MCF 10A (cell line): ENCODE measurements around the gene DIP2A. TPM values are rescaled to one million over a fixed set of nuclear protein-coding genes. Genes with fewer than 3 reads are reported as not detected.

ENCODE experiments used
- BruUV-seq: library from RNA; stranded (reverse); fragments of 400-500 nt; replicated peaks from 2 replicates; lab custom pipeline; 2021; lab: Mats Ljungman, UMichigan
- CTCF ChIA-PET: fragments of 300-600 bp; sonication (Branson Sonifier 250); formaldehyde crosslinking; extraction: SDS; loops from one replicate; lab custom pipeline; 2021; ENCODE audit warnings: antibody characterized with exemption, inconsistent platforms; lab: Yijun Ruan, JAX
- POLR2A ChIA-PET: fragments of 300-600, 350-650 bp; sonication (Branson Sonifier 250); formaldehyde crosslinking; extraction: SDS; loops from one replicate; lab custom pipeline; 2020; ENCODE audit warnings: antibody characterized with exemption, inconsistent platforms; lab: Yijun Ruan, JAX
- DNase-seq: peaks from one replicate; pipeline ENCODE4 v3.0.0-alpha.2; 2018; ENCODE audit not compliant: unreplicated experiment
- H3K27ac Mint-ChIP-seq: one replicate; pipeline ENCODE4 v1.8.0; 2022; ENCODE audit warnings: mild to moderate bottlenecking, low read depth, mixed read lengths; ENCODE audit not compliant: unreplicated experiment
- H3K27me3 Mint-ChIP-seq: one replicate; pipeline ENCODE4 v1.8.0; 2022; ENCODE audit warnings: mixed read lengths; ENCODE audit not compliant: insufficient read depth, unreplicated experiment
- H3K36me3 Mint-ChIP-seq: one replicate; pipeline ENCODE4 v1.8.0; 2022; ENCODE audit warnings: mild to moderate bottlenecking, moderate library complexity, mixed read lengths; ENCODE audit not compliant: insufficient read depth, unreplicated experiment
- H3K4me1 Mint-ChIP-seq: one replicate; pipeline ENCODE4 v1.8.0; 2022; ENCODE audit warnings: mixed read lengths; ENCODE audit not compliant: insufficient read depth, unreplicated experiment
- H3K4me3 Mint-ChIP-seq: one replicate; pipeline ENCODE4 v1.8.0; 2022; ENCODE audit warnings: mild to moderate bottlenecking, moderate library complexity, mixed read lengths; ENCODE audit not compliant: unreplicated experiment
- H3K9me3 Mint-ChIP-seq: one replicate; pipeline ENCODE4 v1.8.0; 2022; ENCODE audit warnings: mixed read lengths; ENCODE audit not compliant: unreplicated experiment
- CTCF ChIP-seq: fragments of 200-600 bp; IDR thresholded peaks from one replicate; pipeline ENCODE4 v1.8.0; 2022; ENCODE audit warnings: antibody characterized with exemption, mild to moderate bottlenecking; ENCODE audit not compliant: unreplicated experiment
- intact Hi-C: fragments of 100-400 bp; cut with micrococcal nuclease; formaldehyde crosslinking; loops from 2 replicates; pipeline ENCODE4 v1.14.1; 2022
- total RNA-seq: library from RNA; stranded (reverse); gene quantifications from 2 replicates; pipeline ENCODE4 v1.2.3, GENCODE V29; 2022

The DIP2A gene
- total RNA-seq, 1 experiment from 2014 or later: 39.6 TPM

- Mint-ChIP-seq H3K36me3 (peaks cover 6% of the 10 kb centered on the region), H3K9me3 (no peaks in the 10 kb centered on the region), H3K4me3 (no peak overlapping the region), H3K27me3 (peaks cover 60% of the 10 kb centered on the region), H3K27ac (no peak overlapping the region), H3K4me1 (no peaks in the 10 kb centered on the region)
- ChIA-PET CTCF (interaction anchor here (0.6 to 0.7 kb wide), 2 partner anchors 18 to 136 kb away, joined by 3 to 8 read pairs; no protein-coding TSS in a partner anchor), POLR2A (no interaction called here)
- BruUV-seq: no TSS peak
- TF ChIP-seq CTCF: no peak
- intact Hi-C loops: no loop called here
- no peak for DNase-seq
Measured at GRCh38 chr21:46613391-46613790, 154.7 kb downstream of the DIP2A start.

GRCh38 chr21:46616050-46616449 is 157.4 kb downstream of the DIP2A start:
- BruUV-seq: no TSS peak
- Mint-ChIP-seq H3K27ac (no peak overlapping the region), H3K4me3 (no peak overlapping the region), H3K9me3 (no peaks in the 10 kb centered on the region), H3K36me3 (peaks cover 6% of the 10 kb centered on the region), H3K4me1 (no peaks in the 10 kb centered on the region), H3K27me3 (peaks cover 63% of the 10 kb centered on the region)
- TF ChIP-seq CTCF: no peak
- DNase-seq: no peak
- intact Hi-C loops: no loop called here
- CTCF ChIA-PET: no interaction called here
- POLR2A ChIA-PET: no interaction called here

GRCh38 chr21:46616656-46617055 is 158.0 kb downstream of the DIP2A start:
- no peaks in the 10 kb centered on the region for H3K4me1 Mint-ChIP-seq
- H3K27me3 Mint-ChIP-seq: peaks cover 63% of the 10 kb centered on the region
- CTCF ChIA-PET: no interaction called here
- intact Hi-C loops: no loop called here
- TF ChIP-seq CTCF: no peak
- BruUV-seq: no TSS peak
- DNase-seq: no peak
- H3K9me3 Mint-ChIP-seq: no peaks in the 10 kb centered on the region
- POLR2A ChIA-PET: no interaction called here
- H3K27ac Mint-ChIP-seq: no peak overlapping the region
- peaks cover 6% of the 10 kb centered on the region for H3K36me3 Mint-ChIP-seq
- no peak overlapping the region for H3K4me3 Mint-ChIP-seq

GRCh38 chr21:46617267-46618051 is 158.8 kb downstream of the DIP2A start:
- CTCF ChIA-PET: no interaction called here
- H3K27ac Mint-ChIP-seq: no peak overlapping the region
- BruUV-seq: no TSS peak
- no peak overlapping the region for H3K4me3 Mint-ChIP-seq
- no peaks in the 10 kb centered on the region for H3K4me1 Mint-ChIP-seq
- peaks cover 6% of the 10 kb centered on the region for H3K36me3 Mint-ChIP-seq
- POLR2A ChIA-PET: interaction anchor here (0.9 kb wide), 2 partner anchors 17 to 18 kb away, joined by 3 to 5 read pairs; partner anchors contain the start of gene PRMT2
- DNase-seq: no peak
- no peak for TF ChIP-seq CTCF
- intact Hi-C loops: no loop called here
- H3K9me3 Mint-ChIP-seq: no peaks in the 10 kb centered on the region
- peaks cover 63% of the 10 kb centered on the region for H3K27me3 Mint-ChIP-seq
